ENCODE measurements around the gene TRABD2B.

GRCh38 chr1:47912756-47913155 lies 84.4 kb downstream of the TRABD2B start:
- TF ChIP-seq CTCF (IDR thresholded peaks at IDR 0.05; ENCODE audit: borderline replicate concordance, extremely low read depth, low read length, poor library complexity, severe bottlenecking) (no peak), EZH2 (IDR thresholded peaks at IDR 0.05; ENCODE audit: borderline replicate concordance, low read depth, low read length, severe bottlenecking) (no peak)

All from DND-41 (cell line).